IgD-negative memory B cell (primary cell): Measurements from ENCODE around the gene SLX1B. TPM values are rescaled to one million over a fixed set of nuclear protein-coding genes. Genes with fewer than 3 reads are reported as not detected.
"Not testable (repeated sequence)": the region's sequence is repeated elsewhere in the genome, so short reads cannot be mapped to it uniquely, and the experiment has no call there.

Source experiments
- H3K27ac Mint-ChIP-seq, 3 donors: one replicate each; pipeline ENCODE4 v1.8.0; 2020 to 2022; ENCODE audit warnings: mild to moderate bottlenecking in 3 of 3, mixed read lengths in 3 of 3, moderate library complexity in 1 of 3
- H3K27me3 Mint-ChIP-seq: one replicate; pipeline ENCODE4 v1.8.0; 2021; ENCODE audit warnings: mixed read lengths
- H3K36me3 Mint-ChIP-seq: one replicate; pipeline ENCODE4 v1.8.0; 2020; ENCODE audit warnings: mild to moderate bottlenecking, mixed read lengths
- H3K4me1 Mint-ChIP-seq, 3 donors: one replicate each; pipeline ENCODE4 v1.8.0; 2020 to 2022; ENCODE audit warnings: mixed read lengths in 3 of 3, mild to moderate bottlenecking in 1 of 3
- H3K4me3 Mint-ChIP-seq, 4 donors: one replicate each; pipeline ENCODE4 v1.8.0; 2020 to 2022; ENCODE audit warnings: mild to moderate bottlenecking in 4 of 4, mixed read lengths in 4 of 4, moderate library complexity in 3 of 4
- H3K9me3 Mint-ChIP-seq, 3 donors: one replicate each; pipeline ENCODE4 v1.8.0; 2020 to 2021; ENCODE audit warnings: mixed read lengths in 3 of 3, mild to moderate bottlenecking in 1 of 3
- polyA plus RNA-seq: library from polyadenylated mRNA; unstranded; fragments of 300-500 nt; fragmentation: Illumina TruSeq; gene quantifications from one replicate; pipeline ENCODE4 v1.2.3, GENCODE V29; 2021

Gene SLX1B
- polyA plus RNA-seq, 1 donor from 2014 or later: 14.5 TPM

DNA sequence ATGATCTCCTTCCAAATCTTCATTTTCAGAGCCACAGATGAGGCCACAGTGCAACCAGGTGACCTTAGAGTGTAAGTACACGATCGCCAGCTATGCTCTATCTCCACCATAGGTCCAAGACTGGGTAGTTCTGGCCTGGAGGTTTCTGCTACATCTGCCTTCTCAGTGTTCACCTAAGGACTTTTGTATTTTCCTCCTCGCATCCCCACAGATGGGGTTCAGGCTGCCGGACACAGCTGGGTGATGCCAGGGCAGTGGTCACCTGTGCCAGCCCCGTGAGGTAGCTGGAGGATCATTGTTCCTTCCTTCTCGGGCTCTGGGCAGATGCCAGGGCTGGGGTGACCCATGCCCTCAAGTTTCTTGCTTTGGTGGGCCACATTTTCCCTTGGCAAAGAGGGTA is 52.0 kb downstream of the SLX1B start, which contains the start of gene NPIPB12:
TSS of gene NPIPB12 (minus strand) at position 101 of the 400 bp plus-strand sequence.
- H3K27me3 Mint-ChIP-seq, H3K36me3 Mint-ChIP-seq, H3K9me3 Mint-ChIP-seq, H3K27ac Mint-ChIP-seq, H3K4me1 Mint-ChIP-seq, H3K4me3 Mint-ChIP-seq: not testable (repeated sequence)

Other genes with a start within 250 kb of the SLX1B start
- gene NPIPB11, start 47.8 kb upstream of the SLX1B start, polyA plus RNA-seq: 1.9 TPM
- gene BOLA2, start 182 bp upstream of the SLX1B start, polyA plus RNA-seq: 39.1 TPM
- gene SULT1A4, start 5.4 kb downstream of the SLX1B start, polyA plus RNA-seq: 6.7 TPM
- gene NPIPB12, start 51.9 kb downstream of the SLX1B start, polyA plus RNA-seq: 11.7 TPM
- gene SPN, start 208.7 kb downstream of the SLX1B start, polyA plus RNA-seq: 11.0 TPM
- gene QPRT, start 224.6 kb downstream of the SLX1B start, polyA plus RNA-seq: not detected